GM12878 (cell line): ENCODE data around the gene PRM2. TPM values are rescaled to one million over a fixed set of nuclear protein-coding genes. Genes with fewer than 3 reads are reported as not detected.

Source experiments
- ASH2L ChIP-seq: fragments of 300-600, 200-600 bp; sonication (generic); IDR thresholded peaks from 2 replicates; pipeline ENCODE4 v1.6.1; 2017; ENCODE audit warnings: low read depth, mild to moderate bottlenecking, borderline replicate concordance
- BACH1 ChIP-seq: fragments of 450-650 bp; IDR thresholded peaks from 2 replicates; pipeline ENCODE4 v1.6.1; 2017; ENCODE audit warnings: mild to moderate bottlenecking, borderline replicate concordance
- CREB1 ChIP-seq: IDR thresholded peaks from 2 replicates; pipeline ENCODE4 v1.6.1; 2012; ENCODE audit warnings: low read depth, mild to moderate bottlenecking, inconsistent platforms
- FOXM1 ChIP-seq: IDR thresholded peaks from 2 replicates; pipeline ENCODE4 v1.6.1; 2012; ENCODE audit warnings: low read depth, mild to moderate bottlenecking, inconsistent platforms, low read length, moderate library complexity
- KDM1A ChIP-seq: fragments of 200-600 bp; sonication (generic); IDR thresholded peaks from 2 replicates; pipeline ENCODE4 v1.6.1; 2016; ENCODE audit warnings: borderline replicate concordance
- SREBF1 ChIP-seq: IDR thresholded peaks from 2 replicates; pipeline ENCODE4 v1.6.1; 2012; ENCODE audit warnings: mild to moderate bottlenecking, low read length
- SUZ12 ChIP-seq: fragments of 200-600 bp; sonication (generic); IDR thresholded peaks from one replicate; pipeline ENCODE4 v1.6.1; 2018; ENCODE audit warnings: antibody characterized with exemption, mild to moderate bottlenecking; ENCODE audit not compliant: unreplicated experiment
- TAF1 ChIP-seq: IDR thresholded peaks from 2 replicates; pipeline ENCODE4 v1.6.1; 2011; ENCODE audit warnings: mild to moderate bottlenecking, low read depth, low read length, borderline replicate concordance
- TCF7 ChIP-seq: IDR thresholded peaks from 2 replicates; pipeline ENCODE4 v1.6.1; 2014; ENCODE audit warnings: antibody characterized with exemption, borderline replicate concordance
- ZNF24 ChIP-seq: fragments of 450-650 bp; IDR thresholded peaks from 2 replicates; pipeline ENCODE4 v1.6.1; 2017; ENCODE audit warnings: antibody characterized with exemption, mild to moderate bottlenecking
- ZSCAN29 ChIP-seq: fragments of 450-650 bp; IDR thresholded peaks from 2 replicates; pipeline ENCODE4 v1.6.1; 2017; ENCODE audit warnings: mild to moderate bottlenecking, moderate library complexity
- polyA plus RNA-seq, 11 experiments: library from polyadenylated mRNA; depleted of rRNA in 4 of 11; unstranded in 6 of 11; stranded (reverse) in 5 of 11; fragments of >200 nt; fragmentation: Nextera tagmentation in 4 of 11; fragmentation: Illumina TruSeq in 1 of 11; extraction: Ambion mirVana in 4 of 11; extraction: Trizol in 1 of 11; gene quantifications; 1 replicate in 1 of 11; 2 replicates in 10 of 11; pipeline versions ENCODE4 v1.2.1 to v1.2.3, GENCODE V29; 2011 to 2016; ENCODE audit warnings: inconsistent platforms in 2 of 11, missing spikeins in 2 of 11, low read depth in 1 of 11
- total RNA-seq, 4 experiments: library from RNA; depleted of rRNA in 3 of 4; stranded (reverse); fragments of >200 nt in 3 of 4; fragmentation: Illumina TruSeq in 1 of 4; extraction: Trizol in 1 of 4; gene quantifications; 2 replicates each; pipeline versions ENCODE4 v1.2.1 to v1.2.3, GENCODE V29; 2013 to 2021
- TF ChIP-seq, protein P1 (sequence below): fragments of 450-650 bp; IDR thresholded peaks from 2 replicates; pipeline ENCODE4 v1.6.1; 2018; ENCODE audit warnings: mild to moderate bottlenecking, low read depth, moderate library complexity; ENCODE audit not compliant: partially characterized antibody
- TF ChIP-seq, protein P2 (sequence below): fragments of 450-650 bp; formaldehyde crosslinking; IDR thresholded peaks from 2 replicates; pipeline ENCODE4 v1.4.0; 2022; ENCODE audit warnings: mild to moderate bottlenecking, moderate library complexity
- TF ChIP-seq, protein P3 (sequence below): IDR thresholded peaks from 2 replicates; pipeline ENCODE4 v1.6.1; 2012; ENCODE audit warnings: low read depth, low read length, improper control_type of control experiment
- TF ChIP-seq, protein P4 (sequence below): IDR thresholded peaks from 2 replicates; pipeline ENCODE4 v1.6.1; 2012; ENCODE audit warnings: low read length, inconsistent platforms
- TF ChIP-seq, protein P5 (sequence below): fragments of 450-650 bp; IDR thresholded peaks from 2 replicates; pipeline ENCODE4 v1.6.1; 2017; ENCODE audit warnings: mild to moderate bottlenecking
- TF ChIP-seq, protein P6 (sequence below): fragments of 450-650 bp; IDR thresholded peaks from 2 replicates; pipeline ENCODE4 v1.6.1; 2017; ENCODE audit warnings: low read depth, mild to moderate bottlenecking, moderate library complexity

Gene PRM2
- total and polyA plus RNA-seq, 10 of the 15 experiments (the other 5 are each of a cell fraction or from before 2014, with no cell fraction given): not detected

DNA sequence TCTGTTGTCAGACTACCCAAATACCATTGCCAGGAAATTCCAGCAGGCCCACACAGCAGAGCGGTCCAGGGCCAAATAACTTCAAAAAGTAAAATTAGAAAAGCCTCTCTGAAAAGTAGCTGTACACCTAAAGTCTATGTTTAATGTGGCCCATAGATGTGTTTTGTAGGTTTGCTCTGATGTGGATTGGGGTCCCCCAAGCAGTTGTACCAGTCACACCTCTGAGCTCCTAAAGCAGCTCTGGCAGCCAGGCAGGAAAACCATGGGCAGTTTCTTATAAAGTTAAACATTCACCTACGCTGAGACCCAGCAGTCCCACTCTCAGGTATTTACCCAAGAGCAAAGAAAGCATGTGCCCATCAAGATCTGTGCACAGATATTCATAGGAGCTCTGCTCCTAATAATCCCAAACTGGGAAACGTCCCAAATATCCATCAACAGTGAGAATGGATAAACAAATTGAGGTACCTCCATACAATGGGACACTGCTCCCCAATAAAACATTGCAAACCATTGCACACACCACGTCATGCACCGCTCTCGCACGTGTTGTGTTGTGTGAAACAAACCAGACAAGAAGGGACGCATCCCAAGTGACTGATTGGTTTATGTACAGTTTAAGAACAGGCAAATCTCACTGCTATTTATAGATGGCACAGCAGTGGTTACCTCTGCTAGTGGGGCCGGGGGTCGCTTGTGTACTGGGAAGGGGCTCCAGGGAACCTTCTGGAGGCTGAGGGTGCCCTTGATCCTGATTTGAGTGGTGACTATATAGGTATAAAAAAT, 20.6 kb upstream of the PRM2 start (continued):
- TF ChIP-seq, protein P1, sequence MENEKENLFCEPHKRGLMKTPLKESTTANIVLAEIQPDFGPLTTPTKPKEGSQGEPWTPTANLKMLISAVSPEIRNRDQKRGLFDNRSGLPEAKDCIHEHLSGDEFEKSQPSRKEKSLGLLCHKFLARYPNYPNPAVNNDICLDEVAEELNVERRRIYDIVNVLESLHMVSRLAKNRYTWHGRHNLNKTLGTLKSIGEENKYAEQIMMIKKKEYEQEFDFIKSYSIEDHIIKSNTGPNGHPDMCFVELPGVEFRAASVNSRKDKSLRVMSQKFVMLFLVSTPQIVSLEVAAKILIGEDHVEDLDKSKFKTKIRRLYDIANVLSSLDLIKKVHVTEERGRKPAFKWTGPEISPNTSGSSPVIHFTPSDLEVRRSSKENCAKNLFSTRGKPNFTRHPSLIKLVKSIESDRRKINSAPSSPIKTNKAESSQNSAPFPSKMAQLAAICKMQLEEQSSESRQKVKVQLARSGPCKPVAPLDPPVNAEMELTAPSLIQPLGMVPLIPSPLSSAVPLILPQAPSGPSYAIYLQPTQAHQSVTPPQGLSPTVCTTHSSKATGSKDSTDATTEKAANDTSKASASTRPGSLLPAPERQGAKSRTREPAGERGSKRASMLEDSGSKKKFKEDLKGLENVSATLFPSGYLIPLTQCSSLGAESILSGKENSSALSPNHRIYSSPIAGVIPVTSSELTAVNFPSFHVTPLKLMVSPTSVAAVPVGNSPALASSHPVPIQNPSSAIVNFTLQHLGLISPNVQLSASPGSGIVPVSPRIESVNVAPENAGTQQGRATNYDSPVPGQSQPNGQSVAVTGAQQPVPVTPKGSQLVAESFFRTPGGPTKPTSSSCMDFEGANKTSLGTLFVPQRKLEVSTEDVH: no peak
- TF ChIP-seq, protein P2, sequence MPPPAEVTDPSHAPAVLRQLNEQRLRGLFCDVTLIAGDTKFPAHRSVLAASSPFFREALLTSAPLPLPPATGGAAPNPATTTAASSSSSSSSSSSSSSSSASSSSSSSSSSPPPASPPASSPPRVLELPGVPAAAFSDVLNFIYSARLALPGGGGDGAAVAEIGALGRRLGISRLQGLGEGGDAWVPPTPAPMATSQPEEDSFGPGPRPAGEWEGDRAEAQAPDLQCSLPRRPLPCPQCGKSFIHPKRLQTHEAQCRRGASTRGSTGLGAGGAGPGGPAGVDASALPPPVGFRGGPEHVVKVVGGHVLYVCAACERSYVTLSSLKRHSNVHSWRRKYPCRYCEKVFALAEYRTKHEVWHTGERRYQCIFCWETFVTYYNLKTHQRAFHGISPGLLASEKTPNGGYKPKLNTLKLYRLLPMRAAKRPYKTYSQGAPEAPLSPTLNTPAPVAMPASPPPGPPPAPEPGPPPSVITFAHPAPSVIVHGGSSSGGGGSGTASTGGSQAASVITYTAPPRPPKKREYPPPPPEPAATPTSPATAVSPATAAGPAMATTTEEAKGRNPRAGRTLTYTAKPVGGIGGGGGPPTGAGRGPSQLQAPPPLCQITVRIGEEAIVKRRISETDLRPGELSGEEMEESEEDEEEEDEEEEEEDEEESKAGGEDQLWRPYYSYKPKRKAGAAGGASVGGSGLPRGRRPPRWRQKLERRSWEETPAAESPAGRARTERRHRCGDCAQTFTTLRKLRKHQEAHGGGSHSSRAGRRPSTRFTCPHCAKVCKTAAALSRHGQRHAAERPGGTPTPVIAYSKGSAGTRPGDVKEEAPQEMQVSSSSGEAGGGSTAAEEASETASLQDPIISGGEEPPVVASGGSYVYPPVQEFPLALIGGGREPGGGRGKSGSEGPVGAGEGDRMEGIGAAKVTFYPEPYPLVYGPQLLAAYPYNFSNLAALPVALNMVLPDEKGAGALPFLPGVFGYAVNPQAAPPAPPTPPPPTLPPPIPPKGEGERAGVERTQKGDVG: no peak
- no peak for TF ChIP-seq ASH2L
- TF ChIP-seq, protein P3, sequence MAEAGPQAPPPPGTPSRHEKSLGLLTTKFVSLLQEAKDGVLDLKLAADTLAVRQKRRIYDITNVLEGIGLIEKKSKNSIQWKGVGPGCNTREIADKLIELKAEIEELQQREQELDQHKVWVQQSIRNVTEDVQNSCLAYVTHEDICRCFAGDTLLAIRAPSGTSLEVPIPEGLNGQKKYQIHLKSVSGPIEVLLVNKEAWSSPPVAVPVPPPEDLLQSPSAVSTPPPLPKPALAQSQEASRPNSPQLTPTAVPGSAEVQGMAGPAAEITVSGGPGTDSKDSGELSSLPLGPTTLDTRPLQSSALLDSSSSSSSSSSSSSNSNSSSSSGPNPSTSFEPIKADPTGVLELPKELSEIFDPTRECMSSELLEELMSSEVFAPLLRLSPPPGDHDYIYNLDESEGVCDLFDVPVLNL: no peak
- TF ChIP-seq TAF1: no peak
- no peak for TF ChIP-seq SREBF1
- TF ChIP-seq, protein P4, sequence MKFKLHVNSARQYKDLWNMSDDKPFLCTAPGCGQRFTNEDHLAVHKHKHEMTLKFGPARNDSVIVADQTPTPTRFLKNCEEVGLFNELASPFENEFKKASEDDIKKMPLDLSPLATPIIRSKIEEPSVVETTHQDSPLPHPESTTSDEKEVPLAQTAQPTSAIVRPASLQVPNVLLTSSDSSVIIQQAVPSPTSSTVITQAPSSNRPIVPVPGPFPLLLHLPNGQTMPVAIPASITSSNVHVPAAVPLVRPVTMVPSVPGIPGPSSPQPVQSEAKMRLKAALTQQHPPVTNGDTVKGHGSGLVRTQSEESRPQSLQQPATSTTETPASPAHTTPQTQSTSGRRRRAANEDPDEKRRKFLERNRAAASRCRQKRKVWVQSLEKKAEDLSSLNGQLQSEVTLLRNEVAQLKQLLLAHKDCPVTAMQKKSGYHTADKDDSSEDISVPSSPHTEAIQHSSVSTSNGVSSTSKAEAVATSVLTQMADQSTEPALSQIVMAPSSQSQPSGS: no peak
- 0 out of 2 replicates have a peak, but pooled peaks have one; percentile 57 for TF ChIP-seq CREB1
- TF ChIP-seq BACH1: 0 out of 2 replicates have a peak, but pooled peaks have one; percentile 24
- no peak for TF ChIP-seq FOXM1
- no peak for TF ChIP-seq TCF7
- no peak for TF ChIP-seq SUZ12
- TF ChIP-seq, protein P5, sequence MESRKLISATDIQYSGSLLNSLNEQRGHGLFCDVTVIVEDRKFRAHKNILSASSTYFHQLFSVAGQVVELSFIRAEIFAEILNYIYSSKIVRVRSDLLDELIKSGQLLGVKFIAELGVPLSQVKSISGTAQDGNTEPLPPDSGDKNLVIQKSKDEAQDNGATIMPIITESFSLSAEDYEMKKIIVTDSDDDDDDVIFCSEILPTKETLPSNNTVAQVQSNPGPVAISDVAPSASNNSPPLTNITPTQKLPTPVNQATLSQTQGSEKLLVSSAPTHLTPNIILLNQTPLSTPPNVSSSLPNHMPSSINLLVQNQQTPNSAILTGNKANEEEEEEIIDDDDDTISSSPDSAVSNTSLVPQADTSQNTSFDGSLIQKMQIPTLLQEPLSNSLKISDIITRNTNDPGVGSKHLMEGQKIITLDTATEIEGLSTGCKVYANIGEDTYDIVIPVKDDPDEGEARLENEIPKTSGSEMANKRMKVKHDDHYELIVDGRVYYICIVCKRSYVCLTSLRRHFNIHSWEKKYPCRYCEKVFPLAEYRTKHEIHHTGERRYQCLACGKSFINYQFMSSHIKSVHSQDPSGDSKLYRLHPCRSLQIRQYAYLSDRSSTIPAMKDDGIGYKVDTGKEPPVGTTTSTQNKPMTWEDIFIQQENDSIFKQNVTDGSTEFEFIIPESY: no peak
- TF ChIP-seq, protein P6, sequence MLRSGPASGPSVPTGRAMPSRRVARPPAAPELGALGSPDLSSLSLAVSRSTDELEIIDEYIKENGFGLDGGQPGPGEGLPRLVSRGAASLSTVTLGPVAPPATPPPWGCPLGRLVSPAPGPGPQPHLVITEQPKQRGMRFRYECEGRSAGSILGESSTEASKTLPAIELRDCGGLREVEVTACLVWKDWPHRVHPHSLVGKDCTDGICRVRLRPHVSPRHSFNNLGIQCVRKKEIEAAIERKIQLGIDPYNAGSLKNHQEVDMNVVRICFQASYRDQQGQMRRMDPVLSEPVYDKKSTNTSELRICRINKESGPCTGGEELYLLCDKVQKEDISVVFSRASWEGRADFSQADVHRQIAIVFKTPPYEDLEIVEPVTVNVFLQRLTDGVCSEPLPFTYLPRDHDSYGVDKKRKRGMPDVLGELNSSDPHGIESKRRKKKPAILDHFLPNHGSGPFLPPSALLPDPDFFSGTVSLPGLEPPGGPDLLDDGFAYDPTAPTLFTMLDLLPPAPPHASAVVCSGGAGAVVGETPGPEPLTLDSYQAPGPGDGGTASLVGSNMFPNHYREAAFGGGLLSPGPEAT: no peak
- no peak for TF ChIP-seq ZSCAN29
- no peak for TF ChIP-seq KDM1A
- no peak for TF ChIP-seq ZNF24
